Heart right ventricle (tissue), 16 donors: ENCODE data around the gene PANK2. TPM values are rescaled to one million over a fixed set of nuclear protein-coding genes. Genes with fewer than 3 reads are reported as not detected.

Experiments used
- ATAC-seq, 8 donors: fragments of 200-7000 bp; cut with Tn5 transposase; one replicate each; pipeline ENCODE4 v1.9.1; 2020; ENCODE audit warnings: mild to moderate bottlenecking in 8 of 8, moderate library complexity in 8 of 8, moderate number of reproducible peaks in 1 of 8
- DNase-seq, 2 donors: peaks; one replicate each; pipeline ENCODE4 v3.0.0-alpha.2; 2020
- H3K27ac ChIP-seq, 10 donors: fragments of 200-600 bp; sonication (generic) in 2 of 10; one replicate each; pipeline versions ENCODE4 v1.5.0 to v1.8.0; 2020 to 2022; ENCODE audit warnings: mild to moderate bottlenecking in 3 of 10
- H3K27me3 ChIP-seq, 7 donors: fragments of 200-600 bp; one replicate each; pipeline ENCODE4 v1.8.0; 2021 to 2022; ENCODE audit warnings: mild to moderate bottlenecking in 2 of 7
- H3K36me3 ChIP-seq, 9 donors: fragments of 200-600 bp; sonication (generic) in 1 of 9; one replicate each; pipeline versions ENCODE4 v1.5.0 to v1.8.0; 2020 to 2022; ENCODE audit warnings: mild to moderate bottlenecking in 2 of 9
- H3K4me1 ChIP-seq, 9 donors: fragments of 200-600 bp; sonication (generic) in 1 of 9; one replicate each; pipeline versions ENCODE4 v1.5.0 to v1.8.0; 2020 to 2022; ENCODE audit warnings: mild to moderate bottlenecking in 4 of 9
- H3K4me3 ChIP-seq, 10 donors: fragments of 200-600 bp; sonication (generic) in 2 of 10; one replicate each; pipeline versions ENCODE4 v1.5.0 to v1.8.0; 2020 to 2022; ENCODE audit warnings: mild to moderate bottlenecking in 7 of 10, moderate library complexity in 2 of 10
- H3K9me3 ChIP-seq, 11 donors: fragments of 200-600 bp in 10 of 11; sonication (generic) in 2 of 11; one replicate each; pipeline versions ENCODE4 v1.5.0 to v1.8.0; 2013 to 2022; ENCODE audit warnings: mild to moderate bottlenecking in 2 of 11, control low read depth in 1 of 11, moderate library complexity in 1 of 11
- CTCF ChIP-seq, 9 donors: fragments of 200-600 bp; sonication (generic) in 2 of 9; IDR thresholded peaks; one replicate each; pipeline versions ENCODE4 v1.5.0 to v1.8.0; 2021 to 2022; ENCODE audit warnings: antibody characterized with exemption in 9 of 9, mild to moderate bottlenecking in 5 of 9, moderate library complexity in 1 of 9
- WGBS, 2 donors: extraction: QIAGEN DNeasy Blood & Tissue Kit; methylation state at CpG; one replicate each; pipeline ENCODE4 v1.1.7; 2013; ENCODE audit warnings: inconsistent platforms in 1 of 2; 5-methylcytosine and 5-hydroxymethylcytosine counted together
- intact Hi-C, 10 donors: fragments of 100-400 bp; cut with DNase I; formaldehyde crosslinking; loops; one replicate each; pipeline versions ENCODE4 v1.11.1 to v1.14.2; 2022
- polyA plus RNA-seq, 2 donors: library from polyadenylated mRNA; stranded (reverse); fragments of 200-250 nt; gene quantifications; one replicate each; pipeline ENCODE4 v1.2.3, GENCODE V29; 2013
- total RNA-seq, 10 donors: library from RNA; stranded (reverse); fragmentation: NEBNext Ultra II Directional in 3 of 10; extraction: Animal tissue kit (Norgen Biotek cat#: 25700) in 3 of 10; gene quantifications; one replicate each; pipeline versions ENCODE4 v1.2.1 to v1.2.4, GENCODE V29; 2021 to 2023
- donor health status: Arrhythmogenic right ventricular cardiomyopathy.
- donor health status: ischemic (EF 13 %, LVEDD 7.1; RV severe dilation, severe dysfunction).
- donor health status: healthy with polysubstance abuse.
- donor health status: DM: no; HTN: yes; CAD: no.
- donor health status: DM: no; HTN: no; CAD: no.
- donor health status: ischemic (EF 25% LVEDD 6.9; RV normal size, moderate dysfunction).
- donor health status: ischemic (EF 25% LVEDD 5.7; RV mildly dilated, moderate dysfunction).
- donor health status: healthy.
- donor health status: DM: yes; HTN: yes; CAD: no.
- donor health status: Ischemic cardiomyopathy.
- donor health status: ischemic (EF 35%, LVEDD 5.7; RV mildly dilated, moderate dysfunction).
- donor health status: nonischemic (EF 11% LVEDD 7.7; RV severe dilation, severe dysfunction).
- donor health status: DM: yes; HTN: yes; CAD: no.
- donor health status: PGD.
- donor health status: ischemic (EF 29% LVEDD 5.4; RV normal size, mild dysfunction).
- donor health status: nonischemic (EF 23%, LVEDD 6.1; RV moderate dilation, normal function).

Gene PANK2
- total and polyA plus RNA-seq, 12 donors, result 12.2 to 25.1 (median 17.9) TPM

- Histone ChIP-seq H3K4me3 (no peak overlapping the region), H3K36me3 (peaks cover 0 to 91% (median 20%) of the 10 kb centered on the region in 9 donors), H3K27me3 (no peaks in the 10 kb centered on the region), H3K9me3 (no peaks in the 10 kb centered on the region), H3K4me1 (peaks cover 0 to 36% (median 0%) of the 10 kb centered on the region in 9 donors), H3K27ac (no peak overlapping the region)
- ATAC-seq, result no peak
- no peak for DNase-seq
- 83 to 84% methylated on average over 4 of the region's 4 CpGs for WGBS, 2 donors
- intact Hi-C loops, result loop anchor here in 1 of 10 donors (10.0 kb wide), 1 partner anchor 133 kb away; no protein-coding TSS in a partner anchor
- no peak for TF ChIP-seq CTCF (IDR thresholded peaks at IDR 0.05)
Measured at GRCh38 chr20:3871550-3872265, 17.5 kb upstream of the PANK2 start.

- ATAC-seq (no peak), DNase-seq (no peak)
- TF ChIP-seq CTCF (IDR thresholded peaks at IDR 0.05), result no peak
- intact Hi-C loops, result loop anchor here in 1 of 10 donors (10.0 kb wide), 1 partner anchor 131 kb away; no protein-coding TSS in a partner anchor
- Histone ChIP-seq H3K36me3 (peaks cover 0 to 80% (median 14%) of the 10 kb centered on the region in 9 donors), H3K4me1 (peaks cover 0 to 36% (median 0%) of the 10 kb centered on the region in 9 donors), H3K27me3 (no peaks in the 10 kb centered on the region), H3K4me3 (no peak overlapping the region), H3K27ac (no peak overlapping the region), H3K9me3 (no peaks in the 10 kb centered on the region)
- WGBS, 2 donors, result 98 to 99% methylated on average over 5 of the region's 5 CpGs
Measured at GRCh38 chr20:3873507-3873906, 15.7 kb upstream of the PANK2 start.

- Histone ChIP-seq H3K36me3 (peaks cover 0 to 80% (median 14%) of the 10 kb centered on the region in 9 donors), H3K27me3 (no peaks in the 10 kb centered on the region), H3K9me3 (no peaks in the 10 kb centered on the region), H3K4me3 (no peak overlapping the region), H3K27ac (no peak overlapping the region), H3K4me1 (peaks cover 0 to 36% (median 0%) of the 10 kb centered on the region in 9 donors)
- intact Hi-C loops, result loop anchor here in 1 of 10 donors (10.0 kb wide), 1 partner anchor 130 kb away; no protein-coding TSS in a partner anchor
- WGBS, 2 donors, result 51 to 63% methylated on average over 3 of the region's 3 CpGs
- TF ChIP-seq CTCF (IDR thresholded peaks at IDR 0.05), result no peak
- peak in 2 of 8 donors; percentile 7 to 9 for ATAC-seq
- DNase-seq, result no peak
Measured at GRCh38 chr20:3874194-3874844, 14.9 kb upstream of the PANK2 start.

GRCh38 chr20:3875378-3875974, 13.7 kb upstream of the PANK2 start:
- ATAC-seq (peak in 1 of 8 donors; percentile 17), DNase-seq (no peak)
- intact Hi-C loops, result loop anchor here in 1 of 10 donors (10.0 kb wide), 1 partner anchor 129 kb away; no protein-coding TSS in a partner anchor
- H3K27ac ChIP-seq, result no peak overlapping the region
- 78 to 84% methylated on average over 9 of the region's 9 CpGs for WGBS, 2 donors
- H3K4me3 ChIP-seq, result no peak overlapping the region
- no peaks in the 10 kb centered on the region for H3K27me3 ChIP-seq
- H3K36me3 ChIP-seq, result peaks cover 0 to 75% (median 14%) of the 10 kb centered on the region in 9 donors
- peaks cover 0 to 30% (median 0%) of the 10 kb centered on the region in 9 donors for H3K4me1 ChIP-seq
- TF ChIP-seq CTCF (IDR thresholded peaks at IDR 0.05), result no peak
- H3K9me3 ChIP-seq, result no peaks in the 10 kb centered on the region
